Neural progenitor cell (in vitro differentiated cells): ENCODE measurements around the gene DAGLB. TPM values are rescaled to one million over a fixed set of nuclear protein-coding genes. Genes with fewer than 3 reads are reported as not detected.

Experiments
- DNase-seq: peaks from one replicate; pipeline ENCODE4 v3.0.0-alpha.2; 2016; ENCODE audit warnings: low spot score
- H2AFZ ChIP-seq: fragments of 200-600 bp; sonication (generic); replicated peaks from 2 replicates; pipeline ENCODE4 v1.6.1; 2016; ENCODE audit warnings: antibody characterized with exemption
- H3F3A ChIP-seq: fragments of 200-600 bp; sonication (generic); 2 replicates; pipeline ENCODE4 v1.6.1; 2016; ENCODE audit warnings: antibody characterized with exemption, low read depth
- H3K27ac ChIP-seq: fragments of 200-600 bp; sonication (generic); 2 replicates; pipeline ENCODE4 v1.5.1; 2016; ENCODE audit warnings: mild to moderate bottlenecking
- H3K27me3 ChIP-seq: fragments of 200-600 bp; sonication (generic); 2 replicates; pipeline ENCODE4 v1.6.1; 2016; ENCODE audit warnings: mild to moderate bottlenecking, moderate library complexity
- H3K36me3 ChIP-seq: fragments of 200-600 bp; sonication (generic); 2 replicates; pipeline ENCODE4 v1.5.1; 2016
- H3K4me1 ChIP-seq: fragments of 200-600 bp; sonication (generic); 2 replicates; pipeline ENCODE4 v1.6.1; 2016; ENCODE audit warnings: mixed run types
- H3K4me2 ChIP-seq: fragments of 200-600 bp; sonication (generic); 2 replicates; pipeline ENCODE4 v1.6.1; 2016
- H3K4me3 ChIP-seq: fragments of 200-600 bp; sonication (generic); 2 replicates; pipeline ENCODE4 v1.5.1; 2016
- H3K79me2 ChIP-seq: fragments of 200-600 bp; sonication (generic); 2 replicates; pipeline ENCODE4 v1.6.1; 2016; ENCODE audit warnings: low read depth
- H3K9ac ChIP-seq: fragments of 200-600 bp; sonication (generic); 2 replicates; pipeline ENCODE4 v1.6.1; 2016
- H3K9me3 ChIP-seq: fragments of 200-600 bp; sonication (generic); 2 replicates; pipeline ENCODE4 v1.5.1; 2016; ENCODE audit warnings: low read depth
- H4K20me1 ChIP-seq: fragments of 200-600 bp; sonication (generic); 2 replicates; pipeline ENCODE4 v1.6.1; 2016; ENCODE audit warnings: low read depth
- H3K27ac Mint-ChIP-seq: 3 replicates; pipeline ENCODE4 v1.8.0; 2021; ENCODE audit warnings: mixed read lengths
- H3K27me3 Mint-ChIP-seq: 2 replicates; pipeline ENCODE4 v1.8.0; 2022; ENCODE audit warnings: low read depth, mild to moderate bottlenecking, inconsistent platforms, moderate library complexity, mixed read lengths; ENCODE audit not compliant: insufficient read depth
- H3K36me3 Mint-ChIP-seq: 3 replicates; pipeline ENCODE4 v1.8.0; 2021; ENCODE audit warnings: mixed read lengths
- H3K4me1 Mint-ChIP-seq: 3 replicates; pipeline ENCODE4 v1.8.0; 2021; ENCODE audit warnings: mixed read lengths
- H3K4me3 Mint-ChIP-seq: 3 replicates; pipeline ENCODE4 v1.8.0; 2021; ENCODE audit warnings: mild to moderate bottlenecking, moderate library complexity, mixed read lengths
- H3K9me3 Mint-ChIP-seq: 3 replicates; pipeline ENCODE4 v1.8.0; 2020; ENCODE audit warnings: mixed read lengths
- EZH2 ChIP-seq: fragments of 200-600 bp; sonication (generic); IDR thresholded peaks from 2 replicates; pipeline ENCODE4 v1.6.1; 2017; ENCODE audit warnings: antibody characterized with exemption, mild to moderate bottlenecking, moderate library complexity
- EZH2phosphoT487 ChIP-seq: fragments of 200-600 bp; sonication (generic); IDR thresholded peaks from 2 replicates; pipeline ENCODE4 v1.6.1; 2017; ENCODE audit warnings: antibody characterized with exemption
- total RNA-seq: library from RNA; depleted of rRNA; stranded (reverse); fragments of >200 nt; gene quantifications from 2 replicates; pipeline ENCODE4 v1.2.3, GENCODE V29; 2015; ENCODE audit warnings: low replicate concordance
- TF ChIP-seq, protein P1 (sequence below): fragments of 200-600 bp; sonication (generic); IDR thresholded peaks from 2 replicates; pipeline ENCODE4 v1.5.1; 2017; ENCODE audit warnings: antibody characterized with exemption, mild to moderate bottlenecking

The DAGLB gene
- total RNA-seq, 1 donor from 2014 or later: 28.0 TPM

DNA sequence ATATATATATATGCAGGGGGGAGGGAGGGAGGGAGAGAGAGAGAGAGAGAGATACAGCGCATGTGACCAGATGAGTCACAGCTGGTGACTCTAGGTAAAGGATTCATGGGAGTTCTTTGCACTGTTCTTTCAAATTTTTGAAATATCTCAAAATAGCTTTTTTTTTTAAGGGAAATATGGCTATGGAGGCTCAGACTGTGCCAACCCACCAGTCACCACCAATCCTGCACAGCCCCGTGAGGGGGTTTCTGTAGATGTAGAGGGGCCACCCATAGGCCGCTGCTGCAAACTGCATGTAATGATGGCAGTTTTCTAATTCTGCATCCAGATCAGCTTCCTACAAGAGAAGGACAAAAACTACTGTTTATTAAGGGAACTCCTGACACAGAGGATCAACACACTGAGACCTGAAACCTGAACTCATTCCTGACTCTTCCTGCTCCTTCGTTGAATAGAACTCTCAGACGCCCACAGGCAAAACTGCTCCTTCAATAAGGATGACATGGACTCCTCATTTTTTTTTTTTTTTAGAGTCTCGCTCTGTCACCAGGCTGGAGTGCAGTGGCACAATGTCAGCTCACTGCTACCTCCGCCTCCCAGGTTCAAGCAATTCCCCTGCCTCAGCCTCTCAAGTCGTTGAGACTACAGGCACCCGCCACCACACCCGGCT, 17.3 kb downstream of the DAGLB start:
- H3K27ac ChIP-seq: no peak overlapping the region
- H3K79me2 ChIP-seq: peaks cover 14% of the 10 kb centered on the region
- H3K9ac ChIP-seq: no peak overlapping the region
- no peaks in the 10 kb centered on the region for H3K27me3 ChIP-seq
- Mint-ChIP-seq H3K9me3 (no peaks in the 10 kb centered on the region), H3K27ac (no peak overlapping the region), H3K4me1 (no peaks in the 10 kb centered on the region), H3K27me3 (peaks cover 2% of the 10 kb centered on the region), H3K36me3 (peaks cover 26% of the 10 kb centered on the region), H3K4me3 (no peak overlapping the region)
- H3K4me1 ChIP-seq: no peaks in the 10 kb centered on the region
- H3K4me2 ChIP-seq: no peak overlapping the region
- TF ChIP-seq, protein P1, sequence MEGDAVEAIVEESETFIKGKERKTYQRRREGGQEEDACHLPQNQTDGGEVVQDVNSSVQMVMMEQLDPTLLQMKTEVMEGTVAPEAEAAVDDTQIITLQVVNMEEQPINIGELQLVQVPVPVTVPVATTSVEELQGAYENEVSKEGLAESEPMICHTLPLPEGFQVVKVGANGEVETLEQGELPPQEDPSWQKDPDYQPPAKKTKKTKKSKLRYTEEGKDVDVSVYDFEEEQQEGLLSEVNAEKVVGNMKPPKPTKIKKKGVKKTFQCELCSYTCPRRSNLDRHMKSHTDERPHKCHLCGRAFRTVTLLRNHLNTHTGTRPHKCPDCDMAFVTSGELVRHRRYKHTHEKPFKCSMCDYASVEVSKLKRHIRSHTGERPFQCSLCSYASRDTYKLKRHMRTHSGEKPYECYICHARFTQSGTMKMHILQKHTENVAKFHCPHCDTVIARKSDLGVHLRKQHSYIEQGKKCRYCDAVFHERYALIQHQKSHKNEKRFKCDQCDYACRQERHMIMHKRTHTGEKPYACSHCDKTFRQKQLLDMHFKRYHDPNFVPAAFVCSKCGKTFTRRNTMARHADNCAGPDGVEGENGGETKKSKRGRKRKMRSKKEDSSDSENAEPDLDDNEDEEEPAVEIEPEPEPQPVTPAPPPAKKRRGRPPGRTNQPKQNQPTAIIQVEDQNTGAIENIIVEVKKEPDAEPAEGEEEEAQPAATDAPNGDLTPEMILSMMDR: peak; percentile 27
- no peak for TF ChIP-seq EZH2
- TF ChIP-seq EZH2phosphoT487: no peak
- peaks cover 6% of the 10 kb centered on the region for H4K20me1 ChIP-seq
- no peaks in the 10 kb centered on the region for H3K36me3 ChIP-seq
- no peak overlapping the region for H2AFZ ChIP-seq
- DNase-seq: no peak
- H3F3A ChIP-seq: no peaks in the 10 kb centered on the region
- H3K4me3 ChIP-seq: no peak overlapping the region
- H3K9me3 ChIP-seq: no peaks in the 10 kb centered on the region

DNA sequence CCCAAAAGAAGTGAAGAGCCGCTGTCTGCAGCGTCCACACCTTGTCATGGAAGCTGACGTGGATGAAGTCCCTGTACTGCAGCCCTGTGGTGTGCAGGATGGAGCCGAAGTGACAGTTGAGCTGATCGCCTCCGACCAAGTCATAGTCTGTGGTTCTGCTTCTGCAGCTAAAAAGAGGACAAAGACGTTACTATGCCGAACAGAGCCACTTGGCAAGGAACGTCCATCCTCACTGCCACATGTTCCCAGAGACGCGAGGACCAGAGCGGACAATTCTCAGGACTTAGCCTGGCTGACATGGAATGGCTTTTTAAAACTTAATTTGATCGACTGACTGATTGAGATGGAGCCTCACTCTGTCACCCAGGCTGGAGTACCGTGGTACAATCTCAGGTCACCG, 21.8 kb downstream of the DAGLB start:
- H3K27me3 ChIP-seq: no peaks in the 10 kb centered on the region
- no peak for DNase-seq
- no peak overlapping the region for H3K4me3 ChIP-seq
- Mint-ChIP-seq H3K27ac (no peak overlapping the region), H3K9me3 (no peaks in the 10 kb centered on the region), H3K4me1 (no peaks in the 10 kb centered on the region), H3K36me3 (peaks cover 22% of the 10 kb centered on the region), H3K4me3 (no peak overlapping the region), H3K27me3 (no peaks in the 10 kb centered on the region)
- no peaks in the 10 kb centered on the region for H3K4me1 ChIP-seq
- no peaks in the 10 kb centered on the region for H3F3A ChIP-seq
- no peak overlapping the region for H3K4me2 ChIP-seq
- H3K36me3 ChIP-seq: no peaks in the 10 kb centered on the region
- H3K27ac ChIP-seq: no peak overlapping the region
- no peak overlapping the region for H3K9ac ChIP-seq
- H4K20me1 ChIP-seq: no peaks in the 10 kb centered on the region
- TF ChIP-seq EZH2: no peak
- TF ChIP-seq EZH2phosphoT487: no peak
- no peak overlapping the region for H2AFZ ChIP-seq
- H3K79me2 ChIP-seq: no peaks in the 10 kb centered on the region
- no peaks in the 10 kb centered on the region for H3K9me3 ChIP-seq

DNA sequence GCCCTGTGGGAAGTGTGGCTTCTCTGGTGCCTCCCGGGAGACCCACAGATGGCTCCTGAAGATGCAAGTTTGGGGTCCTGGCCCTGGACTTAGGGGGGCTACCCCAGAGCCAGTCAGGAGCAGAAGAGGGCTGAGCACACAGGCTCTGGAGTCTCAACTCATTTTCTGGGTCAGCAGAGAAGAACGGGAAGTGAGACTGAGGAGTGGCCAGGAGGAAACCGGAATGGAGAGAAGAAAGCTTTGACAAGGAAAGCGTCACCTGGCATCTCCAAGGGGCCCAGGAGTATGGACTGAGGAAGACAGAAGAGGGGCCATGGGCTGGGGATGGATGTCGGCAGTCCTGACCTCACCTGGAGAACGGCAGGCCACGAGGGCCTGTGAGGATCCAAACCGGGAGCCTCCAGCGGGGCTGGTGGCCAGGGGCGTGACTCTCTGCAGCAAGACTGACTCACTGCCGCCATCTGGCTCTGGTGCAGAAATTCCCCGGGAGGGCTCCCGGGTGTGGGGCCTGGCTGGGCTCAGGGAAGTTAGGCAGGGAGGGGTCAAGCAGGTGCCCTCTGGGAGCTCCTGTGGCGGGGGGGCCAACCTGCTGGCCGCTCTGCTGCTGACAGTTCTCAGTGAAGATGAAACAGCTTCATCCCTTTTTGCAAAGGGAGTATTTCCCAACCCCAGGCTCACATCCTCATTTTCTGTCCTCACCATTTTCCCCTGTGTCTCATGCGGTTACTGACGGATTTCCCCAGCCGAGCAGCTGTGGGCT, 23.6 kb downstream of the DAGLB start:
- no peak overlapping the region for H3K4me2 ChIP-seq
- Mint-ChIP-seq H3K27ac (no peak overlapping the region), H3K4me1 (no peaks in the 10 kb centered on the region), H3K27me3 (no peaks in the 10 kb centered on the region), H3K36me3 (peaks cover 26% of the 10 kb centered on the region), H3K9me3 (no peaks in the 10 kb centered on the region), H3K4me3 (no peak overlapping the region)
- H4K20me1 ChIP-seq: no peaks in the 10 kb centered on the region
- DNase-seq: no peak
- H3K9me3 ChIP-seq: no peaks in the 10 kb centered on the region
- no peaks in the 10 kb centered on the region for H3K27me3 ChIP-seq
- H2AFZ ChIP-seq: no peak overlapping the region
- no peaks in the 10 kb centered on the region for H3K79me2 ChIP-seq
- H3K9ac ChIP-seq: no peak overlapping the region
- no peaks in the 10 kb centered on the region for H3K36me3 ChIP-seq
- no peaks in the 10 kb centered on the region for H3F3A ChIP-seq
- H3K4me3 ChIP-seq: no peak overlapping the region
- no peak overlapping the region for H3K27ac ChIP-seq
- no peaks in the 10 kb centered on the region for H3K4me1 ChIP-seq
- TF ChIP-seq, protein P1: no peak
- TF ChIP-seq EZH2phosphoT487: no peak
- no peak for TF ChIP-seq EZH2
